ENCODE data around the gene CEACAM5. TPM values are rescaled to one million over a fixed set of nuclear protein-coding genes. Genes with fewer than 3 reads are reported as not detected.

CEACAM5 gene
- total and polyA plus RNA-seq, 2 experiments from 2014 or later = 1.5 to 2.7 TPM

DNA sequence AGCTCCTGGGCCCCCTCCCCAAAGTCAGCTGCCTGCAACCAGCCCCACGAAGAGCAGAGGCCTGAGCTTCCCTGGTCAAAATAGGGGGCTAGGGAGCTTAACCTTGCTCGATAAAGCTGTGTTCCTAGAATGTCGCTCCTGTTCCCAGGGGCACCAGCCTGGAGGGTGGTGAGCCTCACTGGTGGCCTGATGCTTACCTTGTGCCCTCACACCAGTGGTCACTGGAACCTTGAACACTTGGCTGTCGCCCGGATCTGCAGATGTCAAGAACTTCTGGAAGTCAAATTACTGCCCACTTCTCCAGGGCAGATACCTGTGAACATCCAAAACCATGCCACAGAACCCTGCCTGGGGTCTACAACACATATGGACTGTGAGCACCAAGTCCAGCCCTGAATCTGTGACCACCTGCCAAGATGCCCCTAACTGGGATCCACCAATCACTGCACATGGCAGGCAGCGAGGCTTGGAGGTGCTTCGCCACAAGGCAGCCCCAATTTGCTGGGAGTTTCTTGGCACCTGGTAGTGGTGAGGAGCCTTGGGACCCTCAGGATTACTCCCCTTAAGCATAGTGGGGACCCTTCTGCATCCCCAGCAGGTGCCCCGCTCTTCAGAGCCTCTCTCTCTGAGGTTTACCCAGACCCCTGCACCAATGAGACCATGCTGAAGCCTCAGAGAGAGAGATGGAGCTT lies 4.7 kb upstream of the CEACAM5 start:
- Histone ChIP-seq H3K4me1 (ENCODE audit: insufficient read depth) (no peaks in the 10 kb centered on the region), H3K9me2 (replicated peaks; ENCODE audit: insufficient read depth) (no peaks in the 10 kb centered on the region), H3K79me2 (no peaks in the 10 kb centered on the region), H2AFZ (no peak overlapping the region), H3K27ac (no peak overlapping the region), H4K20me1 (ENCODE audit: insufficient read depth, poor library complexity, severe bottlenecking) (no peaks in the 10 kb centered on the region), H3K4me2 (no peak overlapping the region), H3K4me3 (no peak overlapping the region), H3K36me3 (replicated peaks; ENCODE audit: insufficient read depth, low read depth) (no peaks in the 10 kb centered on the region), H3K9me3 (ENCODE audit: low read depth) (no peaks in the 10 kb centered on the region), H3K27me3 (no peaks in the 10 kb centered on the region)
- no peak for TF ChIP-seq EZH2phosphoT487 (IDR thresholded peaks at IDR 0.05; ENCODE audit: low read depth, severe bottlenecking, unreplicated experiment)
- TF ChIP-seq, protein P1, sequence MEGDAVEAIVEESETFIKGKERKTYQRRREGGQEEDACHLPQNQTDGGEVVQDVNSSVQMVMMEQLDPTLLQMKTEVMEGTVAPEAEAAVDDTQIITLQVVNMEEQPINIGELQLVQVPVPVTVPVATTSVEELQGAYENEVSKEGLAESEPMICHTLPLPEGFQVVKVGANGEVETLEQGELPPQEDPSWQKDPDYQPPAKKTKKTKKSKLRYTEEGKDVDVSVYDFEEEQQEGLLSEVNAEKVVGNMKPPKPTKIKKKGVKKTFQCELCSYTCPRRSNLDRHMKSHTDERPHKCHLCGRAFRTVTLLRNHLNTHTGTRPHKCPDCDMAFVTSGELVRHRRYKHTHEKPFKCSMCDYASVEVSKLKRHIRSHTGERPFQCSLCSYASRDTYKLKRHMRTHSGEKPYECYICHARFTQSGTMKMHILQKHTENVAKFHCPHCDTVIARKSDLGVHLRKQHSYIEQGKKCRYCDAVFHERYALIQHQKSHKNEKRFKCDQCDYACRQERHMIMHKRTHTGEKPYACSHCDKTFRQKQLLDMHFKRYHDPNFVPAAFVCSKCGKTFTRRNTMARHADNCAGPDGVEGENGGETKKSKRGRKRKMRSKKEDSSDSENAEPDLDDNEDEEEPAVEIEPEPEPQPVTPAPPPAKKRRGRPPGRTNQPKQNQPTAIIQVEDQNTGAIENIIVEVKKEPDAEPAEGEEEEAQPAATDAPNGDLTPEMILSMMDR (IDR thresholded peaks at IDR 0.05; ENCODE audit: poor library complexity) = no peak
- WGBS (ENCODE audit: low lambda C conversion rate, missing lambda C conversion rate) = 63% methylated on average over 8 of the region's 8 CpGs
- no peak for DNase-seq (ENCODE audit: low spot score)

DNA sequence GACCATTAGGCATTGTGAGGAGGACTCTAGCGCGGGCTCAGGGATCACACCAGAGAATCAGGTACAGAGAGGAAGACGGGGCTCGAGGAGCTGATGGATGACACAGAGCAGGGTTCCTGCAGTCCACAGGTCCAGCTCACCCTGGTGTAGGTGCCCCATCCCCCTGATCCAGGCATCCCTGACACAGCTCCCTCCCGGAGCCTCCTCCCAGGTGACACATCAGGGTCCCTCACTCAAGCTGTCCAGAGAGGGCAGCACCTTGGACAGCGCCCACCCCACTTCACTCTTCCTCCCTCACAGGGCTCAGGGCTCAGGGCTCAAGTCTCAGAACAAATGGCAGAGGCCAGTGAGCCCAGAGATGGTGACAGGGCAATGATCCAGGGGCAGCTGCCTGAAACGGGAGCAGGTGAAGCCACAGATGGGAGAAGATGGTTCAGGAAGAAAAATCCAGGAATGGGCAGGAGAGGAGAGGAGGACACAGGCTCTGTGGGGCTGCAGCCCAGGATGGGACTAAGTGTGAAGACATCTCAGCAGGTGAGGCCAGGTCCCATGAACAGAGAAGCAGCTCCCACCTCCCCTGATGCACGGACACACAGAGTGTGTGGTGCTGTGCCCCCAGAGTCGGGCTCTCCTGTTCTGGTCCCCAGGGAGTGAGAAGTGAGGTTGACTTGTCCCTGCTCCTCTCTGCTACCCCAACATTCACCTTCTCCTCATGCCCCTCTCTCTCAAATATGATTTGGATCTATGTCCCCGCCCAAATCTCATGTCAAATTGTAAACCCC lies 2.8 kb upstream of the CEACAM5 start:
- Histone ChIP-seq H3K9me2 (replicated peaks; ENCODE audit: insufficient read depth) (no peaks in the 10 kb centered on the region), H3K27ac (no peak overlapping the region), H3K9me3 (ENCODE audit: low read depth) (no peaks in the 10 kb centered on the region), H4K20me1 (ENCODE audit: insufficient read depth, poor library complexity, severe bottlenecking) (no peaks in the 10 kb centered on the region), H3K4me3 (no peak overlapping the region), H2AFZ (no peak overlapping the region), H3K4me1 (ENCODE audit: insufficient read depth) (no peaks in the 10 kb centered on the region), H3K36me3 (replicated peaks; ENCODE audit: insufficient read depth, low read depth) (no peaks in the 10 kb centered on the region), H3K79me2 (no peaks in the 10 kb centered on the region), H3K4me2 (no peak overlapping the region), H3K27me3 (no peaks in the 10 kb centered on the region)
- peak; percentile 24 for DNase-seq (ENCODE audit: low spot score)
- TF ChIP-seq EZH2 (IDR thresholded peaks at IDR 0.05; ENCODE audit: borderline replicate concordance) = no peak
- no peak for TF ChIP-seq EZH2phosphoT487 (IDR thresholded peaks at IDR 0.05; ENCODE audit: low read depth, severe bottlenecking, unreplicated experiment)
- WGBS (ENCODE audit: low lambda C conversion rate, missing lambda C conversion rate) = 72% methylated on average over 10 of the region's 10 CpGs

DNA sequence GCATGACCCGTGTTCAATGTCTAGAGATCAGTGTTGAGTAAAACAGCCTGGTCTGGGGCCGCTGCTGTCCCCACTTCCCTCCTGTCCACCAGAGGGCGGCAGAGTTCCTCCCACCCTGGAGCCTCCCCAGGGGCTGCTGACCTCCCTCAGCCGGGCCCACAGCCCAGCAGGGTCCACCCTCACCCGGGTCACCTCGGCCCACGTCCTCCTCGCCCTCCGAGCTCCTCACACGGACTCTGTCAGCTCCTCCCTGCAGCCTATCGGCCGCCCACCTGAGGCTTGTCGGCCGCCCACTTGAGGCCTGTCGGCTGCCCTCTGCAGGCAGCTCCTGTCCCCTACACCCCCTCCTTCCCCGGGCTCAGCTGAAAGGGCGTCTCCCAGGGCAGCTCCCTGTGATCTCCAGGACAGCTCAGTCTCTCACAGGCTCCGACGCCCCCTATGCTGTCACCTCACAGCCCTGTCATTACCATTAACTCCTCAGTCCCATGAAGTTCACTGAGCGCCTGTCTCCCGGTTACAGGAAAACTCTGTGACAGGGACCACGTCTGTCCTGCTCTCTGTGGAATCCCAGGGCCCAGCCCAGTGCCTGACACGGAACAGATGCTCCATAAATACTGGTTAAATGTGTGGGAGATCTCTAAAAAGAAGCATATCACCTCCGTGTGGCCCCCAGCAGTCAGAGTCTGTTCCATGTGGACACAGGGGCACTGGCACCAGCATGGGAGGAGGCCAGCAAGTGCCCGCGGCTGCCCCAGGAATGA lies 1.5 kb upstream of the CEACAM5 start:
- no peaks in the 10 kb centered on the region for H3K9me3 ChIP-seq (ENCODE audit: low read depth)
- DNase-seq (ENCODE audit: low spot score) = peak; percentile 15
- H4K20me1 ChIP-seq (ENCODE audit: insufficient read depth, poor library complexity, severe bottlenecking) = no peaks in the 10 kb centered on the region
- no peak overlapping the region for H3K4me2 ChIP-seq
- no peaks in the 10 kb centered on the region for H3K9me2 ChIP-seq (replicated peaks; ENCODE audit: insufficient read depth)
- H2AFZ ChIP-seq = no peak overlapping the region
- WGBS (ENCODE audit: low lambda C conversion rate, missing lambda C conversion rate) = 61% methylated on average over 26 of the region's 26 CpGs
- H3K36me3 ChIP-seq (replicated peaks; ENCODE audit: insufficient read depth, low read depth) = no peaks in the 10 kb centered on the region
- no peak overlapping the region for H3K4me3 ChIP-seq
- TF ChIP-seq EZH2 (IDR thresholded peaks at IDR 0.05; ENCODE audit: borderline replicate concordance) = no peak
- TF ChIP-seq, protein P1 (IDR thresholded peaks at IDR 0.05; ENCODE audit: poor library complexity) = peak; percentile 18
- no peaks in the 10 kb centered on the region for H3K79me2 ChIP-seq
- no peaks in the 10 kb centered on the region for H3K4me1 ChIP-seq (ENCODE audit: insufficient read depth)
- no peaks in the 10 kb centered on the region for H3K27me3 ChIP-seq
- H3K27ac ChIP-seq = no peak overlapping the region

DNA sequence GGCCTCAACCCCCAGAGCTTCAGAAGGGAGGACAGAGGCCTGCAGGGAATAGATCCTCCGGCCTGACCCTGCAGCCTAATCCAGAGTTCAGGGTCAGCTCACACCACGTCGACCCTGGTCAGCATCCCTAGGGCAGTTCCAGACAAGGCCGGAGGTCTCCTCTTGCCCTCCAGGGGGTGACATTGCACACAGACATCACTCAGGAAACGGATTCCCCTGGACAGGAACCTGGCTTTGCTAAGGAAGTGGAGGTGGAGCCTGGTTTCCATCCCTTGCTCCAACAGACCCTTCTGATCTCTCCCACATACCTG lies 969 bp upstream of the CEACAM5 start:
- TF ChIP-seq EZH2phosphoT487 (IDR thresholded peaks at IDR 0.05; ENCODE audit: low read depth, severe bottlenecking, unreplicated experiment) (no peak), EZH2 (IDR thresholded peaks at IDR 0.05; ENCODE audit: borderline replicate concordance) (no peak)
- TF ChIP-seq, protein P1 (IDR thresholded peaks at IDR 0.05; ENCODE audit: poor library complexity) = no peak
- H3K9me2 ChIP-seq (replicated peaks; ENCODE audit: insufficient read depth) = no peaks in the 10 kb centered on the region
- no peak overlapping the region for H3K27ac ChIP-seq
- no peak overlapping the region for H3K4me2 ChIP-seq
- no peaks in the 10 kb centered on the region for H4K20me1 ChIP-seq (ENCODE audit: insufficient read depth, poor library complexity, severe bottlenecking)
- H2AFZ ChIP-seq = no peak overlapping the region
- no peak for DNase-seq (ENCODE audit: low spot score)
- H3K36me3 ChIP-seq (replicated peaks; ENCODE audit: insufficient read depth, low read depth) = no peaks in the 10 kb centered on the region
- H3K9me3 ChIP-seq (ENCODE audit: low read depth) = no peaks in the 10 kb centered on the region
- H3K4me3 ChIP-seq = no peak overlapping the region
- no peaks in the 10 kb centered on the region for H3K27me3 ChIP-seq
- no peaks in the 10 kb centered on the region for H3K79me2 ChIP-seq
- no peaks in the 10 kb centered on the region for H3K4me1 ChIP-seq (ENCODE audit: insufficient read depth)
- WGBS (ENCODE audit: low lambda C conversion rate, missing lambda C conversion rate) = 68% methylated on average over 5 of the region's 5 CpGs

Measured in hepatocyte (in vitro differentiated cells).